M059J (cell line): Measurements from ENCODE around the gene CHRDL1. TPM values are rescaled to one million over a fixed set of nuclear protein-coding genes. Genes with fewer than 3 reads are reported as not detected.
"Not testable (repeated sequence)": the region's sequence is repeated elsewhere in the genome, so short reads cannot be mapped to it uniquely, and the experiment has no call there.

Source experiments
- DNase-seq: peaks from one replicate; pipeline ENCODE4 v3.0.0-alpha.2; 2012; ENCODE audit warnings: low read depth
- total RNA-seq: library from RNA; depleted of rRNA; stranded (reverse); fragments of >200 nt; shearing (Covaris generic); gene quantifications from 2 replicates; pipeline ENCODE4 v1.2.3, GENCODE V29; 2014

Gene CHRDL1
- total RNA-seq, 1 experiment from 2014 or later: 249 TPM

DNA sequence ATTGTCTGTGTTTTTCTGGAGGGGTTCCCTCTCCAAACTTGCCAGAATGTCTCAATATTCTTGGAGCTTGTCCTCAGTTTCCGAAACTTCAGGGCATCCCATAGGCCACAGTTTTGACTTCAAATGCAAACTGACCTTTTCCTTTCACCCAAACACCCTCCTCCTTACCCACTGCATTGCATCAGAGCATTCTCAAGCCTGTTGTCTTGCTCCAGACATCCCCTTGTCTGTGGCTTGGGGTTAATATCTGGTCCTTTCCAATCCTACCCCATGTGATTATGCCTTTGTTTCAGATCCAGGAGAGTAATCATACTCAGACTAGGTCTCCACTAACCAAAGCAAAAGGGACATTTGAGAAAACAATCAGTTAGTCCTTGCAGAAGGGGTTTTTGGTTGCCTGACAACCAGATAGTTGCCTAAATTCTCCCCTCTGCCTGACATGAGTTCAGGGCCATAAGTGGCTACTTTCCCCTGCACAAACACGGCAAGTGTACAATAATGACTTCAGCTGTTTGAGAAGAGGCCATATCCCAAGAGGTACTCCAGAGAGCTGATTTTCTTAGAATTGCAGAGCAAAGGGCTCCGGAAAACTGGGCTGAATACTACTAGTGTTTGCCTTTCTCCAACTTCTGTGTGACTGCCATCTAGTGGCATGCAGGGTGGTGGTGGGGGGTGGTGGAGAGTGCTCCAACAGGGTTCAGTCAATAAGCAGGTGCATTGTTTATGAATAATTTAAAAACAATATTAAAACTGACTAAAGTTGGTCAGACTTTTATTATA, 130.2 kb downstream of the CHRDL1 start:
- peak; percentile 57 for DNase-seq

DNA sequence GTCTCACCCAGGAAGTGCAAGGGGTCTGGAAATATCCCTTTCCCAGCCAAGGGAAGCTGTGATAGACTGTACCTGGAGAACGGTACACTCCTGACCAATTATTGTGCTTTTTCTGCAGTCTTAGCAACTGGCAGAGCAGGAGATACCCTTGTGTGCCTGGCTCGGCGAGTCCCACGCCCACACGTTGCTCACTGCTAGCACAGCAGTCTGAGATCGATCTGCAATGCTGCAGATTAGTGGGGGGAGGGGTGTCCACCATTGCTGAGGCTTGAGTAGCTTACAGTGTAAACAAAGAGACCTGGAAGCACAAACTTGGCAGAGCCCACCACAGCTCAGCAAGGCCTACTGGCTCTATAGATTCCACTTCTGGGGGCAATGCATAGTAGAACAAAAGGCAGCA, 138.5 kb downstream of the CHRDL1 start:
- no peak for DNase-seq

DNA sequence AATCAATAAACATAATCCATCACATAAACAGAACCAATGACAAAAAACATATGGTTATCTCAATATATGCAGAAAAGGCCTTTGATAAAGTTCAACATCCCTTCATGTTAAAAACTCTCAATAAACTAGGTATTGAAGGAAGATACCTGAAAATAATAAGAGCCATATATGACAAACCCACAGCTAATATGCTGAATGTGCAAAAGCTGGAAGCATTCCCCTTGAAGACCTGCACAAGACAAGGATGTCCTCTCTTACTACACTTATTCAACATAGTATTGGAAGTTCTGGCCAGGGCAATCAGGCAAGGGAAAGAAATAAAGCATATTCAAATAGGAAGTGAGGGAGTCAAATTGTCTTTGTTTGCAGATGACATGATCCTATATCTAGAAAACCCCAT, 141.3 kb downstream of the CHRDL1 start:
- DNase-seq: not testable (repeated sequence)

DNA sequence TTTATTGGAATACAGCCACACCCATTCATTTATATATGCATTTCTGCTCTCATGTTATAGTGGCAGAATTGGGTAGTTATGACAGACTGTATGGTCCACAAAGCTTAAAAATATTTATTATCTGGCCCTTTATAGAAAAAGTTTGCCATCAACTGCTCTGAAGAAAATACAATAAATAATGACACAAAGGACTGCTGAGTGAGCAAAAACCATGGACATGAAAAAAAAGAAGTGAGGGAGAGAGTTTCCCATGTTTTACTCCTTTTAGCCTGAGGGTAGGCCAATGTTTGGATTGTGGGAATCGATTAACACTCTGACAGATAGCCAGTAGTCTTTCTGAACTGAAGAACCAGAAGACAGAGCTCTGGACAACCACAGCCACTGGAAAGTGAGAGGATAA, 149.2 kb downstream of the CHRDL1 start:
- no peak for DNase-seq
